Testis (tissue), 2 donors: ENCODE data around the gene BIN1.

ENCODE experiments used
- CTCF ChIP-seq, 3 experiments: fragments of 450-650 bp in 2 of 3; fragments of 200-600 bp in 1 of 3; sonication (generic) in 1 of 3; IDR thresholded peaks; one replicate each; pipeline ENCODE4 v1.5.1; 2016 to 2019; ENCODE audit warnings: antibody characterized with exemption in 3 of 3, mild to moderate bottlenecking in 2 of 3, moderate library complexity in 1 of 3
- POLR2A ChIP-seq: fragments of 450-650 bp; IDR thresholded peaks from one replicate; pipeline ENCODE4 v1.6.1; 2017; ENCODE audit warnings: antibody characterized with exemption, mild to moderate bottlenecking, moderate library complexity

- TF ChIP-seq CTCF (IDR thresholded peaks at IDR 0.05) = no peak
- TF ChIP-seq POLR2A = no peak
These were observed 26.8 kb upstream of the BIN1 start for GRCh38 chr2:127133793-127134192.
